Endothelial cell of umbilical vein (primary cell): ENCODE data around the gene MAP4K1. TPM values are rescaled to one million over a fixed set of nuclear protein-coding genes. Genes with fewer than 3 reads are reported as not detected.

Experiments used
- BruUV-seq: library from RNA; stranded (reverse); fragments of 400-500 nt; replicated peaks from 2 replicates; lab custom pipeline; 2021; lab: Mats Ljungman, UMichigan
- CTCF ChIA-PET: fragments of 300-600, 350-600 bp; sonication (Branson Sonifier 250); formaldehyde crosslinking; loops from one replicate; lab custom pipeline; 2021; ENCODE audit warnings: antibody characterized with exemption, inconsistent platforms; lab: Charles Lee
- POLR2A ChIA-PET: fragments of 300-600, 350-600 bp; sonication (Branson Sonifier 250); formaldehyde crosslinking; loops from one replicate; lab custom pipeline; 2021; ENCODE audit warnings: antibody characterized with exemption, inconsistent platforms; lab: Charles Lee
- DNase-seq: peaks from one replicate; pipeline ENCODE4 v3.0.0-alpha.2; 2011; ENCODE audit warnings: low read depth, low spot score
- FAIRE-seq: peaks from 2 replicates; lab custom pipeline; 2011; peaks lifted over from hg19 to GRCh38; lab: Jason Lieb, UNC
- H2AFZ ChIP-seq: 2 replicates; pipeline ENCODE4 v1.6.0; 2012; ENCODE audit warnings: low read depth, low read length, control low read depth, inconsistent platforms
- H3K27ac ChIP-seq: 2 replicates; pipeline ENCODE4 v1.5.1; 2011; ENCODE audit warnings: low read depth, mild to moderate bottlenecking, control low read depth, low read length, moderate library complexity; ENCODE audit not compliant: insufficient read depth
- H3K27me3 ChIP-seq, 2 experiments: 2 replicates each; pipeline versions ENCODE4 v1.6.0 to v1.6.1; 2011; ENCODE audit warnings: low read length in 2 of 2, mixed read lengths in 1 of 2; ENCODE audit not compliant: control insufficient read depth in 2 of 2, insufficient read depth in 2 of 2
- H3K36me3 ChIP-seq, 2 experiments: 2 replicates in 1 of 2; 3 replicates in 1 of 2; pipeline ENCODE4 v1.5.1; 2011; ENCODE audit warnings: low read length in 2 of 2, mild to moderate bottlenecking in 1 of 2, moderate library complexity in 1 of 2; ENCODE audit not compliant: control insufficient read depth in 2 of 2, insufficient read depth in 2 of 2; ENCODE audit errors: extremely low read depth in 1 of 2
- H3K4me1 ChIP-seq: 3 replicates; pipeline ENCODE4 v1.5.1; 2011; ENCODE audit warnings: mild to moderate bottlenecking, low read length; ENCODE audit not compliant: control insufficient read depth, insufficient read depth; ENCODE audit errors: extremely low read depth
- H3K4me2 ChIP-seq: 2 replicates; pipeline ENCODE4 v1.6.1; 2011; ENCODE audit warnings: low read length, control low read depth, mixed read lengths; ENCODE audit not compliant: insufficient read depth
- H3K4me3 ChIP-seq, 3 experiments: fragments of 200-600 bp in 1 of 3; sonication (generic), shearing (Covaris generic) in 1 of 3; replicated peaks in 1 of 3; 2 replicates each; pipeline ENCODE4 v1.5.1; 2011 to 2016; ENCODE audit warnings: control low read depth in 3 of 3, low read length in 3 of 3, mild to moderate bottlenecking in 2 of 3, inconsistent platforms in 1 of 3, low read depth in 1 of 3, moderate library complexity in 1 of 3; ENCODE audit not compliant: insufficient read depth in 1 of 3
- H3K79me2 ChIP-seq: 2 replicates; pipeline ENCODE4 v1.6.0; 2012; ENCODE audit warnings: low read length, inconsistent platforms; ENCODE audit not compliant: control insufficient read depth, insufficient read depth
- H3K9ac ChIP-seq: replicated peaks from 2 replicates; pipeline ENCODE3; 2011; ENCODE audit warnings: low read length, control low read depth; ENCODE audit not compliant: insufficient read depth; ENCODE audit errors: extremely low read depth
- H3K9me1 ChIP-seq: replicated peaks from 3 replicates; pipeline ENCODE4 v1.6.0; 2011; ENCODE audit warnings: mild to moderate bottlenecking, low read length; ENCODE audit not compliant: control insufficient read depth, insufficient read depth; ENCODE audit errors: extremely low read depth
- H3K9me3 ChIP-seq: replicated peaks from 2 replicates; pipeline ENCODE4 v1.5.1; 2012; ENCODE audit warnings: low read length, inconsistent platforms; ENCODE audit not compliant: control insufficient read depth, insufficient read depth
- H4K20me1 ChIP-seq: replicated peaks from 2 replicates; pipeline ENCODE3; 2011; ENCODE audit warnings: mild to moderate bottlenecking, low read length; ENCODE audit not compliant: control insufficient read depth, insufficient read depth; ENCODE audit errors: extremely low read depth
- EZH2 ChIP-seq: IDR thresholded peaks from 2 replicates; pipeline ENCODE4 v1.6.1; 2012; ENCODE audit warnings: borderline replicate concordance, low read depth, mild to moderate bottlenecking, moderate library complexity, low read length, inconsistent platforms; ENCODE audit not compliant: severe bottlenecking
- FOS ChIP-seq: IDR thresholded peaks from 2 replicates; pipeline ENCODE4 v1.6.1; 2011; ENCODE audit warnings: mild to moderate bottlenecking, low read length, moderate library complexity, borderline replicate concordance; ENCODE audit not compliant: insufficient read depth
- GATA2 ChIP-seq: IDR thresholded peaks from 2 replicates; pipeline ENCODE4 v1.7.0; 2011; ENCODE audit warnings: low read depth, mild to moderate bottlenecking, moderate library complexity, mixed read lengths, low read length; ENCODE audit not compliant: insufficient read length, insufficient read depth
- JUN ChIP-seq: IDR thresholded peaks from 2 replicates; pipeline ENCODE4 v1.6.1; 2011; ENCODE audit warnings: borderline replicate concordance, low read depth; ENCODE audit not compliant: insufficient read length, insufficient read depth
- MYC ChIP-seq: IDR thresholded peaks from one replicate; pipeline ENCODE4 v1.6.1; 2011; ENCODE audit warnings: mild to moderate bottlenecking, low read depth, low read length
- POLR2A ChIP-seq: IDR thresholded peaks from 2 replicates; pipeline ENCODE4 v1.6.1; 2012; ENCODE audit warnings: low read depth, mild to moderate bottlenecking, control low read depth, low read length
- POLR2AphosphoS5 ChIP-seq: IDR thresholded peaks from 2 replicates; pipeline ENCODE4 v1.6.1; 2012; ENCODE audit warnings: low read depth, mild to moderate bottlenecking, control low read depth, low read length, moderate library complexity; ENCODE audit not compliant: insufficient read depth
- dilution Hi-C: fragments of 300-500 bp; cut with MboI; formaldehyde crosslinking; loops from one replicate; pipeline ENCODE4 v1.15.0; 2019; ENCODE audit warnings: low sequenced_read_pairs; ENCODE audit not compliant: extremely low pct_ligation_motif_present
- intact Hi-C: fragments of 100-400 bp; cut with micrococcal nuclease; formaldehyde crosslinking; loops from one replicate; pipeline ENCODE4 v1.10.0; 2022
- polyA plus RNA-seq, 4 experiments: library from polyadenylated mRNA; depleted of rRNA in 3 of 4; stranded (reverse) in 3 of 4; unstranded in 1 of 4; fragments of >200 nt; gene quantifications; 2 replicates each; pipeline versions ENCODE4 v1.2.1 to v1.2.3, GENCODE V29; 2011 to 2012; ENCODE audit warnings: missing spikeins in 1 of 4
- total RNA-seq: library from RNA; stranded (reverse); gene quantifications from 2 replicates; pipeline ENCODE4 v1.2.3, GENCODE V29; 2021
- TF ChIP-seq, protein P1 (sequence below), 2 donors: IDR thresholded peaks; 1 replicate in 1 of 2; 2 replicates in 1 of 2; pipeline ENCODE4 v1.5.1; 2011; ENCODE audit warnings: low read length in 2 of 2, mild to moderate bottlenecking in 2 of 2, moderate library complexity in 2 of 2, control low read depth in 1 of 2, inconsistent platforms in 1 of 2, low read depth in 1 of 2; ENCODE audit not compliant: insufficient read depth in 1 of 2; ENCODE audit errors: extremely low read depth in 1 of 2
- TF ChIP-seq, protein P2 (sequence below): IDR thresholded peaks from 2 replicates; pipeline ENCODE4 v1.6.1; 2011; ENCODE audit not compliant: insufficient read depth, insufficient read length

Gene MAP4K1
- total and polyA plus RNA-seq, 2 donors (not counting 3 experiments of a cell fraction or from before 2014, with no cell fraction given), result 0.12 to 1.6 TPM

DNA sequence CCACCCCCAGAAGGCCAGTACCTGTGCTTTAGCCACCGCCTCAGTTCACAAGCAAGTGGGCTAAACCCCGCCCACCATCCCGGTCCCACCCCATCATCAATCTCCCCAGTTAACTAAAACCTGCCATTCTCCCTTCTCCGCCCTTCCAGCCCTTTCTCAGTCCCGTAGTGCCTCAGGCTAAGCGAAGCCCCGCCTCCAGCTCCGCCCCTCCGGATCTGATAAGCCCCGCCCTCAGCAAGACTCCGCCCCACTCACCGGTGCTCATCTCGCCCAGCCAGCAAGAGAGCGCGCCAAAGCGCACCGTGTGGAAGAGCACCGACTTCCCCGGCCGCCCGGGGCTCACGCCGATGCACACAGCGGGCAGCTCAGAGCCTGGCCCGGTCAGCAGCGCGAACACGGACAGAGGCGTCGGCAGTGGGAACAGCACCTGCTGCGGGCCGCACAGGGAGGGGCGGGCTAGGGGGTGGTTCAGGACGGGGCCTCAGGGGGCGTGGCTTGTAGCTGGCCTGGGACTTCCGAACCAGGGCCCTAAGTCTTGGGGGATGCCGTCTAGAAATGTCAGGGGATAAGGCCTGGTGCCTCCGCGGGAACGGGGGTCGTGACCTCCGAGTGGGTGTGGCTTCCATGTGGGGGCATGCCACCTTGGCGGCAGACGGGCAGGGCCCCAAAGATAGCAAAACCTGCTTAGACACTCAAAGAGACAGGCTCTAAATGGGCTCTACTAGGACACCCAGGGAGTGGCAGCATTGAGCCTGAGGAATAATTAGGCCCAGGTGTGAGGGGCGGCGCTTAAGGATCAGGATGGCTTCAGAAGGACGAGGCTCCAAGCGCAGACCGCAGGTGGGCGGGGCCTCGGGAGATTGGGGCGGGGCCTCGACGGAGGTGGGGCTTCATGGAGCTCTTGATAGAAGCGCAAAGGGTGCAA, 21.4 kb downstream of the MAP4K1 start:
- Histone ChIP-seq H3K79me2 (no peaks in the 10 kb centered on the region), H2AFZ (peak overlapping the region; percentile 64), H3K9me3 (no peaks in the 10 kb centered on the region), H3K27me3 (no peaks in the 10 kb centered on the region), H3K9me1 (no peaks in the 10 kb centered on the region), H4K20me1 (no peaks in the 10 kb centered on the region), H3K9ac (no peak overlapping the region), H3K4me2 (no peak overlapping the region), H3K27ac (no peak overlapping the region), H3K36me3 (no peaks in the 10 kb centered on the region), H3K4me3 (no peak overlapping the region), H3K4me1 (no peaks in the 10 kb centered on the region)
- dilution Hi-C loops (no loop called here), intact Hi-C loops (no loop called here)
- TF ChIP-seq, protein P1, sequence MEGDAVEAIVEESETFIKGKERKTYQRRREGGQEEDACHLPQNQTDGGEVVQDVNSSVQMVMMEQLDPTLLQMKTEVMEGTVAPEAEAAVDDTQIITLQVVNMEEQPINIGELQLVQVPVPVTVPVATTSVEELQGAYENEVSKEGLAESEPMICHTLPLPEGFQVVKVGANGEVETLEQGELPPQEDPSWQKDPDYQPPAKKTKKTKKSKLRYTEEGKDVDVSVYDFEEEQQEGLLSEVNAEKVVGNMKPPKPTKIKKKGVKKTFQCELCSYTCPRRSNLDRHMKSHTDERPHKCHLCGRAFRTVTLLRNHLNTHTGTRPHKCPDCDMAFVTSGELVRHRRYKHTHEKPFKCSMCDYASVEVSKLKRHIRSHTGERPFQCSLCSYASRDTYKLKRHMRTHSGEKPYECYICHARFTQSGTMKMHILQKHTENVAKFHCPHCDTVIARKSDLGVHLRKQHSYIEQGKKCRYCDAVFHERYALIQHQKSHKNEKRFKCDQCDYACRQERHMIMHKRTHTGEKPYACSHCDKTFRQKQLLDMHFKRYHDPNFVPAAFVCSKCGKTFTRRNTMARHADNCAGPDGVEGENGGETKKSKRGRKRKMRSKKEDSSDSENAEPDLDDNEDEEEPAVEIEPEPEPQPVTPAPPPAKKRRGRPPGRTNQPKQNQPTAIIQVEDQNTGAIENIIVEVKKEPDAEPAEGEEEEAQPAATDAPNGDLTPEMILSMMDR (IDR thresholded peaks at IDR 0.05; ENCODE audit: extremely low read depth in 1 of 2, insufficient read depth in 1 of 2, low read depth in 1 of 2, low read length in 2 of 2), result no peak
- TF ChIP-seq EZH2, result no peak
- POLR2A ChIA-PET, result interaction anchor here (0.6 kb wide), 1 partner anchor 742 kb away, joined by 8 read pairs; no protein-coding TSS in a partner anchor
- no TSS peak for BruUV-seq
- FAIRE-seq, result no peak
- peak; percentile 15 for DNase-seq
- CTCF ChIA-PET, result interaction anchor here (0.8 kb wide), 1 partner anchor 15 kb away, joined by 4 read pairs; no protein-coding TSS in a partner anchor

DNA sequence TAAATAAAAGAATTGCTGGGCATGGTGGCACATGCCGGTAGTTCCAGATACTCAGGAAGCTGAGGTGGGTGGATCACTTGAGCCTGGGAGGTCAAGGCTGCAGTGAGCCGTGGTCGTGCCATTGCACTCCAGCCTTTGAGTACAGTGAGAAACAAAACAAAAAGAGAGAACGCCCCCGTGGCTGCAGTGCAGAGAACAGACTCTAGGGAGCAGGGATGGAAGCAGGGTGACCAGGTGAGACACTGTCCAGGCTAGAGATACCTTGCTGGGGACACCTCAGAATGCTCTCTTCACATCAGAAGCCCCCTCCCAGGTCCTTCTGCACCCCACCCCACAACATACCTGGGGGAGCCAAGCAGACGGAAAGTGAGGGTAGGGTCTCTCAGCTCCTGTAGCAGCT, 24.8 kb downstream of the MAP4K1 start:
- TF ChIP-seq FOS, result no peak
- TF ChIP-seq JUN, result no peak
- TF ChIP-seq GATA2, result no peak
- TF ChIP-seq POLR2AphosphoS5, result no peak
- no peak for TF ChIP-seq MYC
- TF ChIP-seq, protein P1 (IDR thresholded peaks at IDR 0.05; ENCODE audit: extremely low read depth in 1 of 2, insufficient read depth in 1 of 2, low read depth in 1 of 2, low read length in 2 of 2), result no peak
- no peak for TF ChIP-seq POLR2A
- TF ChIP-seq, protein P2, sequence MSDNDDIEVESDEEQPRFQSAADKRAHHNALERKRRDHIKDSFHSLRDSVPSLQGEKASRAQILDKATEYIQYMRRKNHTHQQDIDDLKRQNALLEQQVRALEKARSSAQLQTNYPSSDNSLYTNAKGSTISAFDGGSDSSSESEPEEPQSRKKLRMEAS, result no peak
- no peak for TF ChIP-seq EZH2

More for the DNA sequence above, 24.8 kb downstream of the MAP4K1 start:
- H3K4me1 ChIP-seq, result no peaks in the 10 kb centered on the region
- BruUV-seq, result no TSS peak
- H3K9me3 ChIP-seq, result no peaks in the 10 kb centered on the region
- no peaks in the 10 kb centered on the region for H3K27me3 ChIP-seq
- H3K36me3 ChIP-seq, result no peaks in the 10 kb centered on the region
- no peaks in the 10 kb centered on the region for H3K79me2 ChIP-seq
- H3K4me2 ChIP-seq, result no peak overlapping the region
- H3K4me3 ChIP-seq, result no peak overlapping the region
- H3K9ac ChIP-seq, result no peak overlapping the region
- dilution Hi-C loops (no loop called here), intact Hi-C loops (no loop called here)
- ChIA-PET CTCF (interaction anchor here (1.4 kb wide), 1 partner anchor 17 kb away, joined by 3 read pairs; no protein-coding TSS in a partner anchor), POLR2A (no interaction called here)
- no peak overlapping the region for H2AFZ ChIP-seq
- H3K27ac ChIP-seq, result no peak overlapping the region
- DNase-seq (no peak), FAIRE-seq (no peak)
- no peaks in the 10 kb centered on the region for H3K9me1 ChIP-seq
- no peaks in the 10 kb centered on the region for H4K20me1 ChIP-seq
